OCI-LY7 (cell line): Measurements from ENCODE around the gene MORN5.

Experiments used
- CTCF ChIP-seq: fragments of 200-600 bp; sonication (generic); conservative IDR thresholded peaks from 2 replicates; pipeline ENCODE4 v1.5.1; 2014; ENCODE audit warnings: mild to moderate bottlenecking, antibody characterized with exemption, low read length, moderate library complexity, mixed read lengths
- EZH2phosphoT487 ChIP-seq: fragments of 200-600 bp; sonication (generic); IDR thresholded peaks from 2 replicates; pipeline ENCODE4 v1.6.1; 2018; ENCODE audit warnings: low read depth, borderline replicate concordance, mild to moderate bottlenecking, mixed run types, antibody characterized with exemption, low read length, moderate library complexity, mixed read lengths

GRCh38 chr9:122110100-122110833 is 49.4 kb upstream of the MORN5 start:
- TF ChIP-seq CTCF = no peak
- no peak for TF ChIP-seq EZH2phosphoT487
